GM12865 (cell line): ENCODE results near the gene KRTAP10-4.
"Not testable (repeated sequence)": the region's sequence is repeated elsewhere in the genome, so short reads cannot be mapped to it uniquely, and the experiment has no call there.

Experiments
- DNase-seq: peaks from one replicate; pipeline ENCODE4 v3.0.0; 2010; ENCODE audit warnings: low read depth
- H3K4me3 ChIP-seq: 2 replicates; pipeline ENCODE4 v1.5.1; 2011; ENCODE audit warnings: mild to moderate bottlenecking, low read depth, low read length, control low read depth
- TF ChIP-seq, protein P1 (sequence below): IDR thresholded peaks from 2 replicates; pipeline ENCODE4 v1.5.1; 2011; ENCODE audit warnings: low read length, control low read depth, low read depth, inconsistent platforms; ENCODE audit not compliant: insufficient read depth; ENCODE audit errors: missing control alignments

KRTAP10-4 gene

DNA sequence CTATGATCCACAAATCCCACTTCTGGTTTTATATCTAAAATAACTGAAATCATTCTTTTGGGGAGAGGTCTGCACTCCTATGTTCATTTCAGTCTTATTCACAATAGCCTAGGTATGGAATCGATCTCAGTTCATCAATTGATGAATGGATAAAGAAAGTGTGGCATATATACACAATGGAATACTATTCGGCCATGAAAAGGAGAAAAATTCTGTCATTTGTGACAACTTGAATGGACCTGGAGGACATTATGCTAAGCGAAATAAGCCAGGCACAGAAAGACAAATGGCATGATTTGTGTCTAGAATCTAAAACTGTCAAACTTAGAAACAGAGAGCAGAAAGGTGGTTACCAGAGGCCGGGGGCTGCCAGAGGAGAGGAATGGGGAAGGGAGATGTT lies 33.0 kb downstream of the KRTAP10-4 start:
- no peak overlapping the region for H3K4me3 ChIP-seq
- DNase-seq = no peak
- TF ChIP-seq, protein P1, sequence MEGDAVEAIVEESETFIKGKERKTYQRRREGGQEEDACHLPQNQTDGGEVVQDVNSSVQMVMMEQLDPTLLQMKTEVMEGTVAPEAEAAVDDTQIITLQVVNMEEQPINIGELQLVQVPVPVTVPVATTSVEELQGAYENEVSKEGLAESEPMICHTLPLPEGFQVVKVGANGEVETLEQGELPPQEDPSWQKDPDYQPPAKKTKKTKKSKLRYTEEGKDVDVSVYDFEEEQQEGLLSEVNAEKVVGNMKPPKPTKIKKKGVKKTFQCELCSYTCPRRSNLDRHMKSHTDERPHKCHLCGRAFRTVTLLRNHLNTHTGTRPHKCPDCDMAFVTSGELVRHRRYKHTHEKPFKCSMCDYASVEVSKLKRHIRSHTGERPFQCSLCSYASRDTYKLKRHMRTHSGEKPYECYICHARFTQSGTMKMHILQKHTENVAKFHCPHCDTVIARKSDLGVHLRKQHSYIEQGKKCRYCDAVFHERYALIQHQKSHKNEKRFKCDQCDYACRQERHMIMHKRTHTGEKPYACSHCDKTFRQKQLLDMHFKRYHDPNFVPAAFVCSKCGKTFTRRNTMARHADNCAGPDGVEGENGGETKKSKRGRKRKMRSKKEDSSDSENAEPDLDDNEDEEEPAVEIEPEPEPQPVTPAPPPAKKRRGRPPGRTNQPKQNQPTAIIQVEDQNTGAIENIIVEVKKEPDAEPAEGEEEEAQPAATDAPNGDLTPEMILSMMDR = no peak

DNA sequence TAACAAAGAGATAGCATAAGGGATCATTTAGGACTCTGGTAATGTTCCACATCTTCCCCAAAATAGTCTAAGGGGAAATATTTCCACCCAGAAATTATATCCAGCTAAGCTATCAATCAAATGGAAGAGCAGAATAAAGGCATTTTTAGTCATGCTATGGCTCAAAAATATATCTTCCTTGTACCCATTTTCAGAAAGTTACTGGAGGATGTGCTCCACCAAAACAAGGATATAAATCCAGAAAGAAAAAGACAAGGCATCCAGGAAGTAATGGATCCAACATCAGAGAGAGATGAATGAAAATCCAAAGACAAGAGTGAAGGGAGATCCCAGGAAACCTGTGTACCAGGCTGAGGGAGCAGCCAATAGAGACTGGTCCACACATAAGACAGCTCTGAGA lies 35.7 kb downstream of the KRTAP10-4 start:
- DNase-seq = no peak
- TF ChIP-seq, protein P1 = no peak
- H3K4me3 ChIP-seq = no peak overlapping the region

DNA sequence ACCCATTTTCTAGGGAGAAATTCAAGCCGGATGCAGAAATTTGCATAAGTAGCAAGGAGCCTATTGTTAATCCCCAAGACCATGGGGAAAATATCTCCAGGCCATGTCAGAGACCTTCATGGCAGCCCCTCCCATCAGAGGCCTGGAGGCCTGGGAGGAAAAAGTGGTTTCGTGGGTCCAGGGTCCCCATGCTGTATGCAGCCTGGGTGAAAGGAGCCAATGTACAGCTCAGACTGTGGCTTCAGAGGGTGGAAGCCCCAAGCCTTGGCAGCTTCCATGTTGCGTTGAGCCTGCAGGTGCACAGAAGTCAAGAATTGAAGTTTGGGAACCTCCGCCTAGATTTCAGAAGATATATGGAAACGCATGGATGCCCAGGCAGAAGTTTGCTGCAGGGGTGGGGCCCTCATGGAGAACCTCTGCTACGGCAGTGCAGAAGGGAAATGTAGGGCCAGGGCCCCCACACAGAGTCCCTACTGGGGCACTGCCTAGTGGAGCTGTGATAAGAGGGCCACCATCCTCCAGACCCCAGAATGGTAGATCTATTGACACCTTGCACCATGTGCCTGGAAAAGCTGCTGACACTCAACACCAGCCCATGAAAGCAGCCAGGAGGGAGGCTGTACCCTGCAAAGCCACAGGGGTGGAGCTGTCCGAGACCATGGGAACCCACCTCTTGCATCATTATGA lies 36.8 kb downstream of the KRTAP10-4 start:
- DNase-seq, H3K4me3 ChIP-seq: not testable (repeated sequence)

DNA sequence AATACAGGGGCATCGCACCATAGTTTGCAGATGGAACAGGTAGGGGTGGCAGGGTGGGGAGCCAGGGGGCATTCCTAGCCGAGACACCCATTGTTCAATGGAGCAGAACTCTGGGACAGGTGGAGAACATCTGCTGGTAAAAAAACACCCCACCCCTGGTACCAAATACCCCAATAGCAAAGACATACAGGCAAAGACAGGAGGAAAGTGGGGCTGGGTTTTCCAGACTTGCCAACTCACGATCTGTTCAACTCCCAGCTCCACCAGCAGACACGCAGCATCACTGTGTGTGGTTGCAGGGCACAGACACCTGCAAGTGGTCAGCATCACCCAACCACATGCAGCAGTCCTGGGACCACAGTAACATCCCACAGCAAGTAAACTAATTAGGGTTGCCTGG lies 38.0 kb downstream of the KRTAP10-4 start:
- DNase-seq = no peak
- H3K4me3 ChIP-seq = no peak overlapping the region
- TF ChIP-seq, protein P1 = no peak

DNA sequence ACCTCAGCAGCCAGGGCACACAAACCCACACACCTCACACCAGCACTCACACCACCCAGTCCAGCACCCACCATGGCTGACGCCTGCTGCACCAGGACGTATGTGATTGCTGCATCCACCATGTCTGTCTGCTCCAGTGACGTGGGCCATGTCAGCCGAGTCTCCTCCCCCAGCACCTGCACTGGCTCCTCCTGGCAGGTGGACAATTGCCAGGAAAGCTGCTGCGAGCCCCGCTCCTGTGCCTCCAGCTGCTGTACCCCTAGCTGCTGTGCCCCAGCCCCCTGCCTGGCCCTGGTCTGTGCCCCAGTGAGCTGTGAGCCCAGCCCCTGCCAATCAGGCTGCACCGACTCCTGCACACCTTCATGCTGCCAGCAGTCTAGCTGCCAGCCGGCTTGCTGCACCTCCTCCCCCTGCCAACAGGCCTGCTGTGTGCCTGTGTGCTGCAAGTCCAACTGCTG lies 38.5 kb downstream of the KRTAP10-4 start, which contains the start of gene KRTAP10-8:
TSS of gene KRTAP10-8 (plus strand) at position 51 of the 458 bp plus-strand sequence. CDS start at position 73, 22 bp downstream.
- TF ChIP-seq, protein P1 = no peak
- no peak within 1 kb of the TSS for H3K4me3 ChIP-seq
- DNase-seq = no peak

DNA sequence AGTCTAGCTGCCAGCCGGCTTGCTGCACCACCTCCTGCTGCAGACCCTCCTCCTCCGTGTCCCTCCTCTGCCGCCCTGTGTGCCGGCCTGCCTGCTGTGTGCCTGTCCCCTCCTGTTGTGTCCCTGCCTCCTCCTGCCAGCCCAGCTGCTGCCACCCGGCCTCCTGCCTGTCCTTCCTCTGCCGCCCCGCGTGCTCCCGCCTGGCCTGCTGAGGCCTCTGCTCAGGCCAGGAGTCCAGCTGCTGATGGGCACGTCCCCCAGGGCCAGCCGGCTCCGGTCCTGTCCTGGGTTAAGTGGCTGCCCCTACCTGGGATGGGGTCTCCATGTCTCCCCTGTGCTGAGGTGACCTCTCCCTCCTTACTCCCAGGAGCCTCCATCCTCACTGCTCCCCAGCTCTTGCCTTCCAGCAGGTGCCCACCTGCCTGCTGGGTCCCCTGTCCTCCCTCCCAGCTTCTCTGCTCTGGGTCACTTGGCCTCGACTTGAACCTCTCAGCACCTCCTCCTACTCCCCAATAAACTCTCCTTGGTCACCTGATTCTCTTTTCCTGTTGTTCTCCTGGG lies 39.2 kb downstream of the KRTAP10-4 start:
- TF ChIP-seq, protein P1 = no peak
- H3K4me3 ChIP-seq = no peak overlapping the region
- no peak for DNase-seq

DNA sequence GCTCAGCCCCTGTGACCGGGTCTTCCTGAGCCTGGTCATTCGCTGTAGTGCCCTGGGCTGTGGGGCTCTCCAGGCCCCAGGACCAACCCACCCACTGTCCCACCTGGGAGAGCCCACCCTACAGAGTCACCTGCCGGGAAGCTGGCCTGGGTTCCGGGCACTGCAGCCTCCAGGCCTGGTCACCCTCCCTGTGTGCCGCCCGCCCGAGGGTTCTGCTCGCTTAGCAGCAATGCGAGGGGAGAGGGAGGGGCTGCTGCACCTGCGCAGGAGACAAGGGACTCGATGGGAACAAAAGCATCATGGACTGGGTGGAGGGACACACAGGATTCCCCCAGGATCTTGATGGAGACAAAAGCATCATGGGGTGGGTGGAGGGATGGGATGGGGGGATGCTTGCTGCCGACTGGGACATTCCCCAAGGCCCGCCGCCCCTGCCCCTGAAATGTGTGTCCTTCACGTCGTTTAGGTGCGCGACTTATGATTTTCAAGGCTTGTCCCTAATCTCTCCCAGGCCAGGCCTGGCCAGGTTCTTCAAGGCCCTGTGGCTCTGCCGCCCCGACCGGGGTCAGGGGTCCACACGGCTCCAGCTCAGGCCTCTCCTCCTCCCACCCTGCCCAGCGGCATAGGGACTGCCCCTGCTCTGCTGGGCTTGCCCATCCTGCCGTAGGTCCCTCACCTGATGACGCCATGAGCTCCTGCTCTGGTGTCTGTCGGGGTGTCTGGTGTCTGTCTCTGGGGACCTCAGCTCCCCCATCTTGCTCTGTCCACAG lies 40.0 kb downstream of the KRTAP10-4 start:
- DNase-seq = no peak
- H3K4me3 ChIP-seq = no peak overlapping the region
- TF ChIP-seq, protein P1 = no peak
